MCF 10A (cell line): ENCODE data around the gene LCP2. TPM values are rescaled to one million over a fixed set of nuclear protein-coding genes. Genes with fewer than 3 reads are reported as not detected.

Experiments
- BruUV-seq: library from RNA; stranded (reverse); fragments of 400-500 nt; replicated peaks from 2 replicates; lab custom pipeline; 2021; lab: Mats Ljungman, UMichigan
- CTCF ChIA-PET: fragments of 300-600 bp; sonication (Branson Sonifier 250); formaldehyde crosslinking; extraction: SDS; loops from one replicate; lab custom pipeline; 2021; ENCODE audit warnings: antibody characterized with exemption, inconsistent platforms; lab: Yijun Ruan, JAX
- POLR2A ChIA-PET: fragments of 300-600, 350-650 bp; sonication (Branson Sonifier 250); formaldehyde crosslinking; extraction: SDS; loops from one replicate; lab custom pipeline; 2020; ENCODE audit warnings: antibody characterized with exemption, inconsistent platforms; lab: Yijun Ruan, JAX
- DNase-seq: peaks from one replicate; pipeline ENCODE4 v3.0.0-alpha.2; 2018; ENCODE audit not compliant: unreplicated experiment
- H3K27ac Mint-ChIP-seq: one replicate; pipeline ENCODE4 v1.8.0; 2022; ENCODE audit warnings: mild to moderate bottlenecking, low read depth, mixed read lengths; ENCODE audit not compliant: unreplicated experiment
- H3K27me3 Mint-ChIP-seq: one replicate; pipeline ENCODE4 v1.8.0; 2022; ENCODE audit warnings: mixed read lengths; ENCODE audit not compliant: insufficient read depth, unreplicated experiment
- H3K36me3 Mint-ChIP-seq: one replicate; pipeline ENCODE4 v1.8.0; 2022; ENCODE audit warnings: mild to moderate bottlenecking, moderate library complexity, mixed read lengths; ENCODE audit not compliant: insufficient read depth, unreplicated experiment
- H3K4me1 Mint-ChIP-seq: one replicate; pipeline ENCODE4 v1.8.0; 2022; ENCODE audit warnings: mixed read lengths; ENCODE audit not compliant: insufficient read depth, unreplicated experiment
- H3K4me3 Mint-ChIP-seq: one replicate; pipeline ENCODE4 v1.8.0; 2022; ENCODE audit warnings: mild to moderate bottlenecking, moderate library complexity, mixed read lengths; ENCODE audit not compliant: unreplicated experiment
- H3K9me3 Mint-ChIP-seq: one replicate; pipeline ENCODE4 v1.8.0; 2022; ENCODE audit warnings: mixed read lengths; ENCODE audit not compliant: unreplicated experiment
- CTCF ChIP-seq: fragments of 200-600 bp; IDR thresholded peaks from one replicate; pipeline ENCODE4 v1.8.0; 2022; ENCODE audit warnings: antibody characterized with exemption, mild to moderate bottlenecking; ENCODE audit not compliant: unreplicated experiment
- intact Hi-C: fragments of 100-400 bp; cut with micrococcal nuclease; formaldehyde crosslinking; loops from 2 replicates; pipeline ENCODE4 v1.14.1; 2022
- total RNA-seq: library from RNA; stranded (reverse); gene quantifications from 2 replicates; pipeline ENCODE4 v1.2.3, GENCODE V29; 2022

LCP2 gene
- total RNA-seq, 1 experiment from 2014 or later, result not detected

GRCh38 chr5:170225326-170226128, 72.0 kb downstream of the LCP2 start:
- ChIA-PET CTCF (interaction anchor here (0.6 to 12.5 kb wide), 68 partner anchors 8 to 1775 kb away, joined by 3 to 465 read pairs (median 4); partner anchors contain the start of gene LCP2), POLR2A (interaction anchor here (0.6 to 1.1 kb wide), 5 partner anchors 8 to 194 kb away, joined by 3 to 4 read pairs (median 3); no protein-coding TSS in a partner anchor)
- no peaks in the 10 kb centered on the region for H3K27me3 Mint-ChIP-seq
- no peaks in the 10 kb centered on the region for H3K4me1 Mint-ChIP-seq
- H3K4me3 Mint-ChIP-seq, result no peak overlapping the region
- BruUV-seq, result no TSS peak
- peak; percentile 83 for DNase-seq
- no peak overlapping the region for H3K27ac Mint-ChIP-seq
- peak; percentile 90 for TF ChIP-seq CTCF
- no peaks in the 10 kb centered on the region for H3K9me3 Mint-ChIP-seq
- H3K36me3 Mint-ChIP-seq, result no peaks in the 10 kb centered on the region
- intact Hi-C loops, result loop anchor here (1.0 to 2.0 kb wide), 5 partner anchors 43 to 398 kb away; no protein-coding TSS in a partner anchor

- no peak overlapping the region for H3K27ac Mint-ChIP-seq
- H3K4me3 Mint-ChIP-seq, result no peak overlapping the region
- no peaks in the 10 kb centered on the region for H3K9me3 Mint-ChIP-seq
- no peaks in the 10 kb centered on the region for H3K36me3 Mint-ChIP-seq
- no TSS peak for BruUV-seq
- no peaks in the 10 kb centered on the region for H3K27me3 Mint-ChIP-seq
- no peaks in the 10 kb centered on the region for H3K4me1 Mint-ChIP-seq
- intact Hi-C loops, result no loop called here
- ChIA-PET POLR2A (no interaction called here), CTCF (interaction anchor here (0.6 to 12.5 kb wide), 25 partner anchors 13 to 556 kb away, joined by 3 to 465 read pairs (median 5); no protein-coding TSS in a partner anchor)
- no peak for TF ChIP-seq CTCF
- peak; percentile 30 for DNase-seq
Observed at GRCh38 chr5:170223906-170224305, 73.7 kb downstream of the LCP2 start.

GRCh38 chr5:170223360-170223759, 74.2 kb downstream of the LCP2 start:
- Mint-ChIP-seq H3K36me3 (no peaks in the 10 kb centered on the region), H3K4me3 (no peak overlapping the region), H3K27me3 (no peaks in the 10 kb centered on the region), H3K9me3 (no peaks in the 10 kb centered on the region), H3K27ac (no peak overlapping the region), H3K4me1 (no peaks in the 10 kb centered on the region)
- BruUV-seq, result no TSS peak
- ChIA-PET POLR2A (no interaction called here), CTCF (interaction anchor here (0.7 to 12.5 kb wide), 17 partner anchors 13 to 410 kb away, joined by 3 to 465 read pairs (median 6); no protein-coding TSS in a partner anchor)
- intact Hi-C loops, result no loop called here
- TF ChIP-seq CTCF, result no peak
- DNase-seq, result no peak

GRCh38 chr5:170221327-170221741, 76.2 kb downstream of the LCP2 start:
- CTCF ChIA-PET, result interaction anchor here (0.5 to 12.5 kb wide), 8 partner anchors 45 to 538 kb away, joined by 3 to 465 read pairs (median 8); no protein-coding TSS in a partner anchor
- POLR2A ChIA-PET, result no interaction called here

More at GRCh38 chr5:170221327-170221741, 76.2 kb downstream of the LCP2 start:
- no peak overlapping the region for H3K4me3 Mint-ChIP-seq
- intact Hi-C loops, result no loop called here
- no peaks in the 10 kb centered on the region for H3K4me1 Mint-ChIP-seq
- no TSS peak for BruUV-seq
- DNase-seq, result no peak
- no peaks in the 10 kb centered on the region for H3K9me3 Mint-ChIP-seq
- TF ChIP-seq CTCF, result no peak
- no peaks in the 10 kb centered on the region for H3K27me3 Mint-ChIP-seq
- no peaks in the 10 kb centered on the region for H3K36me3 Mint-ChIP-seq
- no peak overlapping the region for H3K27ac Mint-ChIP-seq
